Measurements from ENCODE around the gene KCNMA1. TPM values are rescaled to one million over a fixed set of nuclear protein-coding genes. Genes with fewer than 3 reads are reported as not detected.

KCNMA1 gene
- total RNA-seq, 2 donors from 2014 or later: 49.9 to 76.2 TPM

GRCh38 chr10:77082601-77083252, 554.9 kb downstream of the KCNMA1 start:
- DNase-seq (no peak), ATAC-seq (peak; percentile 54)
- intact Hi-C loops (cut with DNase I, micrococcal nuclease): no loop called here

- no peak for ATAC-seq
- intact Hi-C loops (cut with DNase I, micrococcal nuclease): no loop called here
Observed at GRCh38 chr10:77081481-77081891, 556.1 kb downstream of the KCNMA1 start.

GRCh38 chr10:77080361-77081027, 557.1 kb downstream of the KCNMA1 start:
- intact Hi-C loops (cut with DNase I, micrococcal nuclease): no loop called here
- no peak for ATAC-seq
- DNase-seq: no peak

More at GRCh38 chr10:77081481-77081891, 556.1 kb downstream of the KCNMA1 start:
- no peak for DNase-seq

- intact Hi-C loops (cut with DNase I, micrococcal nuclease): no loop called here
- DNase-seq: no peak
- ATAC-seq: no peak
Observed at GRCh38 chr10:77079592-77080300, 557.9 kb downstream of the KCNMA1 start.

- intact Hi-C loops (cut with DNase I, micrococcal nuclease): no loop called here
- ATAC-seq (no peak), DNase-seq (no peak)
Observed at GRCh38 chr10:77077316-77077945, 560.2 kb downstream of the KCNMA1 start.

- DNase-seq: no peak
- no peak for ATAC-seq
- intact Hi-C loops (cut with DNase I, micrococcal nuclease): no loop called here
Observed at GRCh38 chr10:77075926-77076325, 561.7 kb downstream of the KCNMA1 start.

- intact Hi-C loops (cut with DNase I, micrococcal nuclease): no loop called here
- ATAC-seq: no peak
Observed at GRCh38 chr10:77074104-77074624, 563.4 kb downstream of the KCNMA1 start.

GRCh38 chr10:77073663-77073960, 564.0 kb downstream of the KCNMA1 start:
- no peak for DNase-seq
- ATAC-seq: no peak
- intact Hi-C loops (cut with DNase I, micrococcal nuclease): no loop called here

More at GRCh38 chr10:77074104-77074624, 563.4 kb downstream of the KCNMA1 start:
- no peak for DNase-seq

- intact Hi-C loops (cut with DNase I, micrococcal nuclease): no loop called here
- peak; percentile 9 to 61 for DNase-seq
- ATAC-seq: peak; percentile 17
Observed at GRCh38 chr10:77072836-77073662, 564.6 kb downstream of the KCNMA1 start.

- intact Hi-C loops (cut with DNase I, micrococcal nuclease): no loop called here
- DNase-seq: no peak
- no peak for ATAC-seq
Observed at GRCh38 chr10:77072361-77072835, 565.2 kb downstream of the KCNMA1 start.

GRCh38 chr10:77071956-77072355, 565.7 kb downstream of the KCNMA1 start:
- ATAC-seq (no peak), DNase-seq (no peak)
- intact Hi-C loops (cut with DNase I, micrococcal nuclease): no loop called here

- ATAC-seq: no peak
- DNase-seq: no peak
Observed at GRCh38 chr10:77071001-77071511, 566.6 kb downstream of the KCNMA1 start.

GRCh38 chr10:77070346-77070745, 567.3 kb downstream of the KCNMA1 start:
- DNase-seq (no peak), ATAC-seq (no peak)
- intact Hi-C loops (cut with DNase I, micrococcal nuclease): no loop called here

More at GRCh38 chr10:77071001-77071511, 566.6 kb downstream of the KCNMA1 start:
- intact Hi-C loops (cut with DNase I, micrococcal nuclease): no loop called here

GRCh38 chr10:77068969-77069368, 568.6 kb downstream of the KCNMA1 start:
- intact Hi-C loops (cut with DNase I, micrococcal nuclease): no loop called here
- no peak for DNase-seq
- ATAC-seq: no peak

GRCh38 chr10:77068272-77068671, 569.3 kb downstream of the KCNMA1 start:
- DNase-seq (no peak), ATAC-seq (no peak)
- intact Hi-C loops (cut with DNase I, micrococcal nuclease): no loop called here

- DNase-seq: no peak
- no peak for ATAC-seq
- intact Hi-C loops (cut with DNase I, micrococcal nuclease): no loop called here
Observed at GRCh38 chr10:77062381-77062780, 575.2 kb downstream of the KCNMA1 start.

- intact Hi-C loops (cut with DNase I, micrococcal nuclease): no loop called here
- ATAC-seq: no peak
- no peak for DNase-seq
Observed at GRCh38 chr10:77060913-77061312, 576.7 kb downstream of the KCNMA1 start.

GRCh38 chr10:77056650-77057049, 581.0 kb downstream of the KCNMA1 start:
- no peak for ATAC-seq
- no peak for DNase-seq
- intact Hi-C loops (cut with DNase I, micrococcal nuclease): no loop called here
